Kidney tubule cell (primary cell): ENCODE measurements around the gene MTARC1.

Source experiments
- DNase-seq: peaks from one replicate; pipeline ENCODE4 v3.0.0-alpha.2; 2018; ENCODE audit warnings: low spot score

The MTARC1 gene

GRCh38 chr1:220770245-220770913 lies 16.3 kb upstream of the MTARC1 start:
- no peak for DNase-seq

- DNase-seq: no peak
These were observed 13.9 kb upstream of the MTARC1 start for GRCh38 chr1:220772846-220773245.

GRCh38 chr1:220775240-220775853 lies 11.4 kb upstream of the MTARC1 start:
- DNase-seq: peak; percentile 38

- no peak for DNase-seq
These were observed 10.5 kb upstream of the MTARC1 start for GRCh38 chr1:220776254-220776653.

- DNase-seq: peak; percentile 73
These were observed 9.9 kb upstream of the MTARC1 start for GRCh38 chr1:220776720-220777326.

- no peak for DNase-seq
These were observed 3.3 kb upstream of the MTARC1 start for GRCh38 chr1:220783453-220783852.

- DNase-seq: no peak
These were observed 2.0 kb upstream of the MTARC1 start for GRCh38 chr1:220784751-220785150.

GRCh38 chr1:220785166-220786056 lies 1.3 kb upstream of the MTARC1 start:
- DNase-seq: no peak

GRCh38 chr1:220786057-220786336 lies 716 bp upstream of the MTARC1 start:
- no peak for DNase-seq

GRCh38 chr1:220787069-220787619 lies 431 bp downstream of the MTARC1 start:
- peak; percentile 60 for DNase-seq

- no peak for DNase-seq
These were observed 2.2 kb downstream of the MTARC1 start for GRCh38 chr1:220788900-220789299.

GRCh38 chr1:220789532-220790147 lies 2.9 kb downstream of the MTARC1 start:
- DNase-seq: no peak

GRCh38 chr1:220791285-220791684 lies 4.6 kb downstream of the MTARC1 start:
- peak; percentile 38 for DNase-seq

- DNase-seq: no peak
These were observed 5.2 kb downstream of the MTARC1 start for GRCh38 chr1:220791956-220792355.

GRCh38 chr1:220796530-220796929 lies 9.8 kb downstream of the MTARC1 start:
- DNase-seq: no peak

- DNase-seq: no peak
These were observed 10.3 kb downstream of the MTARC1 start for GRCh38 chr1:220797044-220797443.

GRCh38 chr1:220797553-220797952 lies 10.8 kb downstream of the MTARC1 start:
- DNase-seq: no peak

GRCh38 chr1:220798338-220798737 lies 11.6 kb downstream of the MTARC1 start:
- no peak for DNase-seq

- DNase-seq: no peak
These were observed 13.5 kb downstream of the MTARC1 start for GRCh38 chr1:220800262-220800661.

- DNase-seq: peak; percentile 45
These were observed 16.9 kb downstream of the MTARC1 start for GRCh38 chr1:220803401-220804201.

GRCh38 chr1:220804202-220804586 lies 17.5 kb downstream of the MTARC1 start:
- no peak for DNase-seq
